Measurements from ENCODE around the gene SPATA31A5. TPM values are rescaled to one million over a fixed set of nuclear protein-coding genes. Genes with fewer than 3 reads are reported as not detected.
"Not testable (repeated sequence)": the region's sequence is repeated elsewhere in the genome, so short reads cannot be mapped to it uniquely, and the experiment has no call there.

The SPATA31A5 gene
- total RNA-seq (not detected), polyA plus RNA-seq (not detected)

DNA sequence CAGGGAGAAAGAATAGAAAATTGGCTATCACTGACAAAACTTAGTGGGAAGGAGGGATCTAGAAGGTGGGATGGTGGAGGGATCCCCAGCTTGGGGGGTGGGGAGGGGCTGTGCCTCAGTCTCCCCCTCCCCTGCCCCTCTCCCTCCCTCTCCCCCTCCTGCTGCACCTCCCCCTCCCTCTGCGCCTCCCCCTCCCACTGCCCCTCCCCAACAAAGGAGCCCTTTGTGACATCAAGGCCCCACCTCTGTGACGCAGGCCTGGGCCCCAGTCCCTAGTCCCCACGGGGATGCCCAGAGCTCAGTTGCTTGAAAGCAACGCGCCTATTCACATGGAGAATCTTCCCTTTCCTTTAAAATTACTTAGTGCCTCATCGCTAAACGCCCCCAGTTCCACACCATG lies at the start of gene SPATA31A5:
Gene SPATA31A5 (plus strand): TSS at position 301 of the 400 bp plus-strand sequence. CDS start 29 bp downstream, at position 330.
- H3K4me3 Mint-ChIP-seq; H3K36me3 Mint-ChIP-seq; H3K4me3 ChIP-seq (ENCODE audit: low read length in 2 of 2); H3K36me3 ChIP-seq (ENCODE audit: insufficient read depth, low read length); intact Hi-C loops (cut with micrococcal nuclease); DNase-seq; H3K27ac Mint-ChIP-seq; CTCF ChIA-PET (ENCODE audit: partially characterized antibody); H3K4me1 ChIP-seq (ENCODE audit: insufficient read depth, low read length); H3K27me3 ChIP-seq (ENCODE audit: insufficient read depth, low read length); H3K27me3 Mint-ChIP-seq; H3K27ac ChIP-seq (ENCODE audit: low read depth, low read length); H3K4me1 Mint-ChIP-seq; POLR2A ChIA-PET (ENCODE audit: partially characterized antibody); H3K9me3 ChIP-seq (ENCODE audit: control insufficient read depth in 1 of 2, low read length in 2 of 2); H3K9me3 Mint-ChIP-seq: not testable (repeated sequence)

DNA sequence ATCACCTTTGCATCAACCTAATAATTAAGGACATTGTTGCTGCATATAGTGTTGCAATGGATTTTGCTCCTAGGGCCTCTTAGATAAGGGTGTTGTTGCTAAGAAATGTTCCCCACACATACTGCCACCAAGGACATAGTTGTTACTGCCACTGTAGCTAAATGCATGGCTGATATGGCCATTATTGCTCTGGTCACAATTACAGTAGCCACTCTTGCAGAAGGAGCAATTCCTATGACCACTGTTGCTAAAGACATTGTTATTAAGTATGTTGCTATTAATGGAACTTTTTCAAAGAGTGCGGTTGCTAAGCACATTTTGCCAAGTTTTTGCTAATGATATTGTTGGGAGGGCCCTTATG lies 48.8 kb downstream of the SPATA31A5 start:
- H3K27me3 Mint-ChIP-seq; POLR2A ChIA-PET (ENCODE audit: partially characterized antibody); intact Hi-C loops (cut with micrococcal nuclease); H3K27me3 ChIP-seq (ENCODE audit: insufficient read depth, low read length); CTCF ChIA-PET (ENCODE audit: partially characterized antibody); H3K27ac ChIP-seq (ENCODE audit: low read depth, low read length); H3K4me3 ChIP-seq (ENCODE audit: low read length in 2 of 2); H3K9me3 ChIP-seq (ENCODE audit: control insufficient read depth in 1 of 2, low read length in 2 of 2); H3K27ac Mint-ChIP-seq; H3K4me1 Mint-ChIP-seq; H3K4me1 ChIP-seq (ENCODE audit: insufficient read depth, low read length); H3K4me3 Mint-ChIP-seq; H3K9me3 Mint-ChIP-seq; DNase-seq; H3K36me3 ChIP-seq (ENCODE audit: insufficient read depth, low read length); H3K36me3 Mint-ChIP-seq: not testable (repeated sequence)

GRCh38 chr9:60966382-60966781 lies 52.2 kb downstream of the SPATA31A5 start:
- H3K4me1 Mint-ChIP-seq; H3K9me3 Mint-ChIP-seq; H3K36me3 Mint-ChIP-seq; DNase-seq; H3K27me3 ChIP-seq (ENCODE audit: insufficient read depth, low read length); H3K27ac ChIP-seq (ENCODE audit: low read depth, low read length); H3K36me3 ChIP-seq (ENCODE audit: insufficient read depth, low read length); H3K4me3 ChIP-seq (ENCODE audit: low read length in 2 of 2); intact Hi-C loops (cut with micrococcal nuclease); POLR2A ChIA-PET (ENCODE audit: partially characterized antibody); H3K4me3 Mint-ChIP-seq; CTCF ChIA-PET (ENCODE audit: partially characterized antibody); H3K9me3 ChIP-seq (ENCODE audit: control insufficient read depth in 1 of 2, low read length in 2 of 2); H3K27me3 Mint-ChIP-seq; H3K27ac Mint-ChIP-seq; H3K4me1 ChIP-seq (ENCODE audit: insufficient read depth, low read length): not testable (repeated sequence)
